Measurements from ENCODE around the gene KCTD5. TPM values are rescaled to one million over a fixed set of nuclear protein-coding genes. Genes with fewer than 3 reads are reported as not detected.

KCTD5 gene
- 37.3 and 37.5 TPM in 2 replicates for total RNA-seq

DNA sequence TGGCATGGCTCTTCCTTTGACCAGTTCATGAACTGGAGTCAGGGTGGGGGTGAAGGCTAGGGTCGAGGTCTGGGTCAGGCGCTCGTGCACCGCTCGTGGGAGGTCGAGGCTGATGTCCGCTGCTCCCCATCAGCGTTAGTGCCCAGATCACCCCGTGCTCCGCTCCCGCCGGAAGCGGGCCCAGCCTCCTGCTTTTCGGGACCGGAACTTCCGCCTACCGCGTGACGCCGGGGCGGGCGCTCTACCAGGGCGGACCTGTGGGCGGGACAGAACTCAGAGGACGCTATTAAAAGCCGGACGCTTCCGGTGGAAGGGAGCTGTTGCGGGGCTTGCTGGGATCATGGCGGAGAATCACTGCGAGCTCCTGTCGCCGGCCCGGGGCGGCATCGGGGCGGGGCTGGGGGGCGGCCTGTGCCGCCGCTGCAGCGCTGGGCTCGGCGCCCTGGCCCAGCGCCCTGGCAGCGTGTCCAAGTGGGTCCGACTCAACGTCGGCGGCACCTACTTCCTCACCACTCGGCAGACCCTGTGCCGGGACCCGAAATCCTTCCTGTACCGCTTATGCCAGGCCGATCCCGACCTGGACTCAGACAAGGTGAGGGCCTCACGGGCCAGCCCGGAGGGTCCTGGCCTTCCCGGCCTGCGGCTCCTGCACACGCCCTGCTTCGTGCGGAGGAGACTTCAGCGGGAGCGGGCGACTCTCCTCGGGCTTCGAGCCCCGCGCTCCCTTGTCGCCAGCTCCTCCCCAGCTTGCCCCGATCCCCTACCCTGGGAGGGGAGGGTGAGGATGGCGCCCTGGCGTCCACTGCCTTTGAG is at the start of gene KCTD5:
TSS of gene KCTD5 (plus strand) at position 315 of the 813 bp plus-strand sequence. CDS start at position 341, 26 bp downstream.

DNA sequence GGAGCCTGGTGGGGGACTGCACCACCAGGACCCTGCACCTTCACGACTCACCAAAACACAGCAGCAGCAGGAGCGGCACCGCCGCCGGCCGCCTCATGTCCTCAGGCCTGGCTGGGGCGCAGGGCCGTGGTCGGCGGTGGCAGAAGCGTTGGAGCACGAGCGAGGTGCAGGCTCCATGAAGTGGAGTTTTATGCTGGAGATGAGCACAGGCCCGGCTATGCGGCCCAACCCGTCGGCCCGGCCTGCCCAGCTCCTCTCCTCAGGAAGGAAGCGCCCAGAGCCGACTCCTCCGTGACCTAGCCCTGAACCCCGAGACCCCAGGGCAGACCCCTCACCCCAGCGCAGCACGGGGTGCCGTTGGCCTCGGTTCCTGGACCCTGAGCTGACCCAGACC is 37.7 kb downstream of the KCTD5 start, which contains the start of gene PRSS27:
TSS of gene PRSS27 (minus strand) at position 161 of the 394 bp plus-strand sequence. CDS start at position 97, 64 bp downstream.

DNA sequence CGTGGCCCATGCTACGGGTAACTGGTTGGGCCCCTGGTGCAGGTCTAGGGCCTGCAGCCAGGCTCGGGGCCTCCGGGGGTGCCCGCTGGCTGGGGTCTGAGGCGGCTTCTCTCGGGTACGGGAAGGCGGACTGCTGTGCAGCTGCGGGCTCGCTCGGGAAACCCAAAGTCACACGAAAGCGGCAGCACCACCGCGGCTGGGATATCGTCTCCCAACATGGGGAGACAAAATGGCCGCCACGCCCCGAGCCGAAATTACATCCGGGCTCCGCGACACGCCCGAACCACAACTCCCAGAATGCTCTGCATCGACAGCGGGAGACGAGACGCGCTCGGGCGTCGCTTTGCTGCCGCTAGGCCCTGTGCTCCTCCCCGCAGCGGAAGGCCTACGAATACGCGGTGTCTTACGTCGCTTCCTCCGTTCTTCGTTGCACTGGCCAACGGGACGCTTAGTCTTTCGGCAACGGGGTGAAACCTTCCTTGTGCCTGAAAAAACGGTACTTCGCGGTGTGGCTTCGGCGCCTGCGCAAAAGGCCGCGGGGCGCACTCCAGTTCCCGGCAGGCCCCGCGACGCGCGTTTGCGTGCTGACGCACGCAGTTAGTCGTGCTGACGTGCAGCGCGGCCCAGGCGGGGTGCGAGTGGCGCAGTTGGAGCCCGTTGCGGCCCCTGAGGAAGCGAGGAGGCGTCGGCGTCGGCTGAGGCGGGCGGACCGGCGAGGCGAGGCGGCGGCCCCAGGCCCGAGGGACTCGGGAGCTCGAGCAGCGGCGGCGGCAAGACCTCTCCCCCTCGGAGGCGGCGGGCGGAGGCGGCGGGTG is 69.9 kb downstream of the KCTD5 start, which contains the start of gene SRRM2:
TSS of gene SRRM2 (plus strand) at position 604 of the 815 bp plus-strand sequence. CDS start 3,727 bp downstream, outside the sequence.

Other genes starting within 250 kb of the KCTD5 start
- 1.00 and 1.0 TPM in 2 replicates for gene TEDC2, start 222.4 kb upstream of the KCTD5 start, total RNA-seq
- 0.21 TPM in 1 of 2 replicates, not detected in the other for gene NTN3, start 211.2 kb upstream of the KCTD5 start, total RNA-seq
- gene TBC1D24, start 207.4 kb upstream of the KCTD5 start, total RNA-seq = 5.1 and 13.5 TPM in 2 replicates
- gene ATP6V0C, start 168.6 kb upstream of the KCTD5 start, total RNA-seq = 14.0 and 28.9 TPM in 2 replicates
- 20.8 and 27.9 TPM in 2 replicates for gene AMDHD2, start 162.2 kb upstream of the KCTD5 start, total RNA-seq
- 0.07 and 0.34 TPM in 2 replicates for gene CEMP1, start 151.1 kb upstream of the KCTD5 start, total RNA-seq
- gene PDPK1, start 144.5 kb upstream of the KCTD5 start, total RNA-seq = 16.7 and 36.2 TPM in 2 replicates
- gene PRSS27, start 37.7 kb downstream of the KCTD5 start, total RNA-seq = 1.0 and 1.9 TPM in 2 replicates
- gene SRRM2, start 70.1 kb downstream of the KCTD5 start, total RNA-seq = 39.0 and 118 TPM in 2 replicates
- 180 and 232 TPM in 2 replicates for gene ELOB, start 94.8 kb downstream of the KCTD5 start, total RNA-seq
- gene PRSS33, start 105.0 kb downstream of the KCTD5 start, total RNA-seq = not detected in 2 replicates
- not detected in 2 replicates for gene PRSS41, start 115.9 kb downstream of the KCTD5 start, total RNA-seq
- 3.8 and 4.6 TPM in 2 replicates for gene PRSS21, start 134.7 kb downstream of the KCTD5 start, total RNA-seq
- 0.68 and 4.1 TPM in 2 replicates for gene ZG16B, start 147.8 kb downstream of the KCTD5 start, total RNA-seq
- gene PRSS22, start 175.6 kb downstream of the KCTD5 start, total RNA-seq = 7.5 and 54.4 TPM in 2 replicates
- gene FLYWCH2, start 200.7 kb downstream of the KCTD5 start, total RNA-seq = 52.8 and 69.7 TPM in 2 replicates
- 84.4 and 111 TPM in 2 replicates for gene FLYWCH1, start 229.4 kb downstream of the KCTD5 start, total RNA-seq

Data from nasal cavity respiratory epithelium epithelial cell of viscerocranial mucosa (primary cell).